Measurements from ENCODE around the gene MRPL37.

GRCh38 chr1:54265126-54265525 is 65.2 kb downstream of the MRPL37 start:
- TF ChIP-seq ZNF48 (tag by site-specific recombination; IDR thresholded peaks at IDR 0.05) = no peak
- TF ChIP-seq ZNF433 (tag by site-specific recombination; IDR thresholded peaks at IDR 0.05; ENCODE audit: low read depth) = no peak
- TF ChIP-seq, protein P1, sequence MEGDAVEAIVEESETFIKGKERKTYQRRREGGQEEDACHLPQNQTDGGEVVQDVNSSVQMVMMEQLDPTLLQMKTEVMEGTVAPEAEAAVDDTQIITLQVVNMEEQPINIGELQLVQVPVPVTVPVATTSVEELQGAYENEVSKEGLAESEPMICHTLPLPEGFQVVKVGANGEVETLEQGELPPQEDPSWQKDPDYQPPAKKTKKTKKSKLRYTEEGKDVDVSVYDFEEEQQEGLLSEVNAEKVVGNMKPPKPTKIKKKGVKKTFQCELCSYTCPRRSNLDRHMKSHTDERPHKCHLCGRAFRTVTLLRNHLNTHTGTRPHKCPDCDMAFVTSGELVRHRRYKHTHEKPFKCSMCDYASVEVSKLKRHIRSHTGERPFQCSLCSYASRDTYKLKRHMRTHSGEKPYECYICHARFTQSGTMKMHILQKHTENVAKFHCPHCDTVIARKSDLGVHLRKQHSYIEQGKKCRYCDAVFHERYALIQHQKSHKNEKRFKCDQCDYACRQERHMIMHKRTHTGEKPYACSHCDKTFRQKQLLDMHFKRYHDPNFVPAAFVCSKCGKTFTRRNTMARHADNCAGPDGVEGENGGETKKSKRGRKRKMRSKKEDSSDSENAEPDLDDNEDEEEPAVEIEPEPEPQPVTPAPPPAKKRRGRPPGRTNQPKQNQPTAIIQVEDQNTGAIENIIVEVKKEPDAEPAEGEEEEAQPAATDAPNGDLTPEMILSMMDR (tag by site-specific recombination; IDR thresholded peaks at IDR 0.05) = no peak
- TF ChIP-seq ZNF530 (tag by site-specific recombination; IDR thresholded peaks at IDR 0.05; ENCODE audit: low read depth) = no peak
- no peak for TF ChIP-seq GLIS1 (tag by site-specific recombination; IDR thresholded peaks at IDR 0.05)

All from HEK293 (cell line).